Kidney (tissue), 14 donors: ENCODE measurements around the gene OR4D1. TPM values are rescaled to one million over a fixed set of nuclear protein-coding genes. Genes with fewer than 3 reads are reported as not detected.

Experiments
- DNase-seq, 5 donors: peaks; one replicate each; pipeline ENCODE4 v3.0.0-alpha.2; 2013 to 2020
- FAIRE-seq: peaks from 2 replicates; lab custom pipeline; 2012; peaks lifted over from hg19 to GRCh38; lab: Jason Lieb, UNC
- H3K27ac ChIP-seq, 2 donors: one replicate each; pipeline ENCODE4 v1.7.0; 2013; ENCODE audit warnings: low read depth in 2 of 2, low read length in 2 of 2, inconsistent platforms in 1 of 2
- H3K27me3 ChIP-seq: one replicate; pipeline ENCODE4 v1.7.1; 2013; ENCODE audit warnings: low read length, inconsistent platforms; ENCODE audit not compliant: control insufficient read depth, insufficient read depth
- H3K36me3 ChIP-seq, 3 donors: one replicate each; pipeline versions ENCODE4 v1.7.0 to v1.7.1; 2013; ENCODE audit warnings: low read length in 3 of 3, control low read depth in 1 of 3, inconsistent platforms in 1 of 3; ENCODE audit not compliant: insufficient read depth in 3 of 3, control insufficient read depth in 2 of 3
- H3K4me1 ChIP-seq, 3 donors: one replicate each; pipeline versions ENCODE4 v1.7.0 to v1.7.1; 2013; ENCODE audit warnings: low read length in 3 of 3, inconsistent platforms in 1 of 3, low read depth in 1 of 3; ENCODE audit not compliant: control insufficient read depth in 2 of 3, insufficient read depth in 2 of 3
- H3K4me3 ChIP-seq, 3 donors: one replicate each; pipeline versions ENCODE4 v1.7.0 to v1.8.1; 2013; ENCODE audit warnings: low read length in 3 of 3, control low read depth in 1 of 3, inconsistent platforms in 1 of 3
- H3K9ac ChIP-seq, 3 donors: one replicate each; pipeline versions ENCODE4 v1.7.0 to v1.7.1; 2013; ENCODE audit warnings: low read length in 3 of 3, control low read depth in 1 of 3, inconsistent platforms in 1 of 3
- H3K9me3 ChIP-seq, 3 donors: one replicate each; pipeline versions ENCODE4 v1.7.0 to v1.7.1; 2013; ENCODE audit warnings: low read length in 3 of 3, control low read depth in 1 of 3, inconsistent platforms in 1 of 3; ENCODE audit not compliant: control insufficient read depth in 2 of 3, insufficient read depth in 1 of 3
- intact Hi-C: fragments of 100-400 bp; cut with DNase I; formaldehyde crosslinking; loops from one replicate; pipeline ENCODE4 v1.11.1; 2022
- polyA plus RNA-seq: library from polyadenylated mRNA; stranded (reverse); fragments of 350-450 nt; fragmentation: Illumina TruSeq; extraction: RNeasy Lipid Tissue Mini Kit (QIAGEN cat#74804); gene quantifications from one replicate; pipeline ENCODE4 v1.2.3, GENCODE V29; 2014; ENCODE audit warnings: low read depth, low replicate concordance; ENCODE audit not compliant: insufficient read depth
- total RNA-seq: library from RNA; stranded (reverse); fragmentation: NEBNext Ultra II Directional; extraction: Animal tissue kit (Norgen Biotek cat#: 25700); gene quantifications from one replicate; pipeline ENCODE4 v1.2.1, GENCODE V29; 2021
- TF ChIP-seq, protein P1 (sequence below): IDR thresholded peaks from 3 replicates; pipeline ENCODE4 v1.5.1; 2012; ENCODE audit warnings: mild to moderate bottlenecking, moderate library complexity, borderline replicate concordance; ENCODE audit not compliant: insufficient read depth; ENCODE audit errors: extremely low read depth
- donor health status: control.
- donor health status: control.
- donor health status: control.
- donor health status: control.
- donor health status: control.
- donor health status: DM: yes; HTN: yes; CAD: no.
- donor health status: Normal renal cell carcinoma (clear cell type).

OR4D1 gene
- total and polyA plus RNA-seq, 2 donors from 2014 or later: 0.06 TPM; not detected in 1

DNA sequence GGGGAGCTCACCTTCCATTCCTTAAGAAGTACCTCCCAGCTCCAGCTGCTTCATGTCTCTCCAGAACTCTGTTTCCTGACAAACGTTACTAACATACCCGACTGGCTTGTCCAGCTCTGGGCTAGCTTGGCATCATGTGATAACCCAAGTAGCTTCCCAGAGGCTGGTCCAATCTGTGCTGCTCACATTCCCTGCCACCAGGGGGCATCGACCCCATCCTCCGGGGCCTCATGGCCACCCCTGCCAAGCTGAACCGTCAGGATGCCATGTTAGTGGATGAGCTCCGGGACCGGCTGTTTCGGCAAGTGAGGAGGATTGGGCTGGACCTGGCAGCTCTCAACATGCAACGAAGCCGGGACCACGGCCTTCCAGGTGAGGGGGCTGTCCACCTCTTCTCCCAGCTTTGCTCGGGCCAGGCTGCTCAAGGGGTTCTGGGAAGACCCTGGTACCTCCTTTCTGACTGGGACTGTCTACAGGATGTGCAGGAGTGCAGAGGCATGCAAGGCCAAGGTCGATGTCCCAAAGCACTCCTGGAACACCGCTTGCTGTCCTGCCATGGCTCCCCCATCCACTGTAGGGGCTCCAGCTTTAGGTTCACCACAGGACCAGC lies 51.9 kb downstream of the OR4D1 start:
- DNase-seq (peak in 4 of 5 donors; percentile 52 to 62 (median 60)), FAIRE-seq (no peak)
- no peaks in the 10 kb centered on the region for H3K4me1 ChIP-seq
- no peak overlapping the region for H3K4me3 ChIP-seq
- H3K36me3 ChIP-seq: no peaks in the 10 kb centered on the region
- no peak overlapping the region for H3K27ac ChIP-seq
- intact Hi-C loops: no loop called here
- TF ChIP-seq, protein P1, sequence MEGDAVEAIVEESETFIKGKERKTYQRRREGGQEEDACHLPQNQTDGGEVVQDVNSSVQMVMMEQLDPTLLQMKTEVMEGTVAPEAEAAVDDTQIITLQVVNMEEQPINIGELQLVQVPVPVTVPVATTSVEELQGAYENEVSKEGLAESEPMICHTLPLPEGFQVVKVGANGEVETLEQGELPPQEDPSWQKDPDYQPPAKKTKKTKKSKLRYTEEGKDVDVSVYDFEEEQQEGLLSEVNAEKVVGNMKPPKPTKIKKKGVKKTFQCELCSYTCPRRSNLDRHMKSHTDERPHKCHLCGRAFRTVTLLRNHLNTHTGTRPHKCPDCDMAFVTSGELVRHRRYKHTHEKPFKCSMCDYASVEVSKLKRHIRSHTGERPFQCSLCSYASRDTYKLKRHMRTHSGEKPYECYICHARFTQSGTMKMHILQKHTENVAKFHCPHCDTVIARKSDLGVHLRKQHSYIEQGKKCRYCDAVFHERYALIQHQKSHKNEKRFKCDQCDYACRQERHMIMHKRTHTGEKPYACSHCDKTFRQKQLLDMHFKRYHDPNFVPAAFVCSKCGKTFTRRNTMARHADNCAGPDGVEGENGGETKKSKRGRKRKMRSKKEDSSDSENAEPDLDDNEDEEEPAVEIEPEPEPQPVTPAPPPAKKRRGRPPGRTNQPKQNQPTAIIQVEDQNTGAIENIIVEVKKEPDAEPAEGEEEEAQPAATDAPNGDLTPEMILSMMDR: peak; percentile 34
- H3K9ac ChIP-seq: no peak overlapping the region
- no peaks in the 10 kb centered on the region for H3K9me3 ChIP-seq
- peaks cover 2% of the 10 kb centered on the region for H3K27me3 ChIP-seq

DNA sequence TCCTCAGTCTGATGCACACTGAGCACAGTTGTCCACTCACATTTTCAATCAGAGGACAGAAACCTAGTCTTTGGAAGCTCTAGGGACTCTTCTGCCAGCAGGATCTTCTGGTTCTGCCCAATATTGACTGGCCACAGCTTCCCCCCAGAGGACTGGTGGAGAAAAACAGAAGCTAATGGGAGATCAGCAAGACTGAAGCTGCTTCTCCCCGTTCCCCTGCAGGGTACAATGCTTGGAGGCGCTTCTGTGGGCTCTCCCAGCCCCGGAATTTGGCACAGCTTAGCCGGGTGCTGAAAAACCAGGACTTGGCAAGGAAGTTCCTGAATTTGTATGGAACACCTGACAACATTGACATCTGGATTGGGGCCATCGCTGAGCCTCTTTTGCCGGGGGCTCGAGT lies 54.7 kb downstream of the OR4D1 start:
- intact Hi-C loops: no loop called here
- FAIRE-seq (no peak), DNase-seq (no peak)
- no peak overlapping the region for H3K9ac ChIP-seq
- H3K9me3 ChIP-seq: no peaks in the 10 kb centered on the region
- TF ChIP-seq, protein P1: no peak
- H3K4me1 ChIP-seq: no peaks in the 10 kb centered on the region
- no peak overlapping the region for H3K4me3 ChIP-seq
- H3K27me3 ChIP-seq: peaks cover 2% of the 10 kb centered on the region
- peaks cover 0 to 8% (median 6%) of the 10 kb centered on the region in 3 donors for H3K36me3 ChIP-seq
- no peak overlapping the region for H3K27ac ChIP-seq

DNA sequence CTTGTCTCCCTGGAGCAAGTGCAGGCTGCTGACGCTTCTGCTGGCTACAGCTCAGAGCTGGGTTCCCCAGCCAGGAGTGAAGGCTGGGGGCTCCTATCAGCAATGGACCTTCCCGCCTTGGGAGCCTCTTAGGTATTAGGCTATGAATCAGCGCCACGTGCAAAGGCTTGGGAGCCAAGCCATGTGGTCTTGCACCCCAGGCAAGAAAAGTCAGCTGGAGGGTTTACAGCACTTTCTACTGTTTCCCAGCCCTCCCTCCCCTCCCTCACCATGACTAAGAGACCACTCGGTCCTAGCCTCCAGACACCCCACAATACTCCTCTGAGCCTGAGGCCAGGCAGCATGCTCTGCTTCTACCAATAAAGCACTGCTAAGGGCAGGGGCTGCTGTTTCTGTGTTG lies 56.6 kb downstream of the OR4D1 start:
- peaks cover 0 to 15% (median 10%) of the 10 kb centered on the region in 3 donors for H3K36me3 ChIP-seq
- FAIRE-seq (no peak), DNase-seq (no peak)
- H3K4me3 ChIP-seq: no peak overlapping the region
- no peak overlapping the region for H3K9ac ChIP-seq
- no peaks in the 10 kb centered on the region for H3K9me3 ChIP-seq
- TF ChIP-seq, protein P1: no peak
- intact Hi-C loops: no loop called here
- peaks cover 0 to 2% (median 0%) of the 10 kb centered on the region in 3 donors for H3K4me1 ChIP-seq
- H3K27ac ChIP-seq: no peak overlapping the region
- no peaks in the 10 kb centered on the region for H3K27me3 ChIP-seq

DNA sequence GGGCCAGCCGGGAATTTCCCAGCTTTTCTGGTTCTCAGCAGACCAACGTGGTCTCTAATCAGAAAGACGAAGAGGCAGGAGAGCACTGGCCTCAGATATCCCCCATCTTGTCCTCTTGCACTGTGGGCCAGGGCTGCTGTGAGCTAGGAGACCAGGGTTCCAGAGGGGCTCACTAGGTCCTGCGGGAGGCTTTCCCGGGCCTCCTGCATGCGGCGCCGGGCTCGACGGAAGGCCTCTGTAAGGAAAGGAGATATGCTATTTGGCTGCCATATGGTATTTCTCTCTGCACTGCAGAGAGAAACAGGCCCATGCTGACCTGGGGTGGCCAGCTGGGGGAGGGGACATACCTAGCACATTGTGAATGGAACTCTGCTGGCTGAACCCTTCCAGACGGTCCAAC lies 57.8 kb downstream of the OR4D1 start:
- Histone ChIP-seq H3K4me3 (no peak overlapping the region), H3K9me3 (no peaks in the 10 kb centered on the region), H3K27ac (no peak overlapping the region), H3K27me3 (no peaks in the 10 kb centered on the region), H3K36me3 (peaks cover 2 to 21% (median 18%) of the 10 kb centered on the region in 3 donors), H3K4me1 (peaks cover 0 to 2% (median 0%) of the 10 kb centered on the region in 3 donors), H3K9ac (no peak overlapping the region)
- TF ChIP-seq, protein P1: no peak
- FAIRE-seq (no peak), DNase-seq (no peak)
- intact Hi-C loops: no loop called here
